HUES6 (cell line): ENCODE data around the gene SLC46A1.
A peak's percentile ranks its signal among the peaks of the same experiment; 100 is the strongest.

Experiments used
- H3K27ac ChIP-seq: 2 replicates; pipeline ENCODE4 v1.7.0; 2013; ENCODE audit warnings: low read depth, mild to moderate bottlenecking, low read length, inconsistent platforms
- H3K27me3 ChIP-seq: 2 replicates; pipeline ENCODE4 v1.6.1; 2013; ENCODE audit warnings: low read length; ENCODE audit not compliant: control insufficient read depth, insufficient read depth
- H3K36me3 ChIP-seq: 2 replicates; pipeline ENCODE4 v1.6.1; 2013; ENCODE audit warnings: low read length; ENCODE audit not compliant: control insufficient read depth, insufficient read depth
- H3K4me1 ChIP-seq: 2 replicates; pipeline ENCODE4 v1.6.1; 2013; ENCODE audit warnings: low read length; ENCODE audit not compliant: control insufficient read depth, insufficient read depth
- H3K4me3 ChIP-seq: 2 replicates; pipeline ENCODE4 v1.5.1; 2013; ENCODE audit warnings: low read depth, low read length
- H3K9ac ChIP-seq: one replicate; pipeline ENCODE4 v1.6.1; 2013; ENCODE audit warnings: mild to moderate bottlenecking, low read length
- H3K9me3 ChIP-seq: 2 replicates; pipeline ENCODE4 v1.6.1; 2013; ENCODE audit warnings: low read depth, low read length; ENCODE audit not compliant: control insufficient read depth, insufficient read depth

SLC46A1 gene

GRCh38 chr17:28421787-28422305 lies 15.8 kb upstream of the SLC46A1 start:
- Histone ChIP-seq H3K9ac (no peak overlapping the region), H3K4me1 (no peaks in the 10 kb centered on the region), H3K4me3 (no peak overlapping the region), H3K9me3 (no peaks in the 10 kb centered on the region), H3K27ac (no peak overlapping the region), H3K36me3 (no peaks in the 10 kb centered on the region), H3K27me3 (peaks cover 7% of the 10 kb centered on the region; the same call in 1 of the 2 replicates)

- H3K27me3 ChIP-seq, result peaks cover 31% of the 10 kb centered on the region
- H3K9ac ChIP-seq, result no peak overlapping the region
- H3K4me1 ChIP-seq, result peaks cover 13% of the 10 kb centered on the region
- H3K36me3 ChIP-seq, result no peaks in the 10 kb centered on the region
- no peak overlapping the region for H3K27ac ChIP-seq
- H3K9me3 ChIP-seq, result no peaks in the 10 kb centered on the region
- no peak overlapping the region for H3K4me3 ChIP-seq
Observed at GRCh38 chr17:28416703-28417311, 10.8 kb upstream of the SLC46A1 start.

DNA sequence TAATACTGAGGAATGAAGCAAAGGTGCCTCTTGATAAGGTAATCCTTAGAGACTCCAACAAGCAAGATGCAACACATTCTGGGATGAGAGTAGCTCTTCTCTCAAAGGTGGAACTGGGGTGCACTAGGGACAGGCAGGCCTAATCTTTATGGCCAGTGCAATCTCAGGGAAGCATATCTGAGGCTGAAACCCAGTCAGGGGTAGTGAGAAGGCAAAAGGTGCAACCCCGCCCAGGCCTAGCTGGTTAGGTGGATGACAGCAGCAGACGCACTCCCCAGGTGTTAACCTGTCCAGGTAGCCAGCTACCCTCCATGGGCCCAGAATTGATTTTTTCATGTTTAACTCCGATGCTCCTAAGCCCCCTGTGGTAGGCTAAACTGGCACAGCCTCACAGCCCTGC lies 9.9 kb upstream of the SLC46A1 start:
- H3K4me1 ChIP-seq, result peaks cover 20% of the 10 kb centered on the region

DNA sequence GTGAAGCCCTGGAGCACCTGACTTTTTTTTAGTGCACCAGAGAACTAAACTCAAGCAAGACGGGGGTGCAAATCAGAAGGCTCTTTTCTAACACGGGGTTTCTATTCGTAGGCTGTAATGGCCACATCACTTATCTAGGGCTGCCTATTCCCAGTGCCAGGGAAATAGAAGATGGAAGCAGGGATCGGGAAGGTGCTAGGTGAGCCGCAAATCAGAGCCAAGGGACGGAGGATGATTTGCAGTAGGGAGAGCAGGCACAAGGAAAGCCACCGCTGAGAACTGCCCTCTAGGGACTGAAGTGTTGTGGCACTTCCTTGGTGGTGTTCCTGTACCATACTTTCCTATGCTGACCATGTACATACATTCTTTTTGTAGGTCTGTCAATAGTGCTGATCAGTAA lies 7.8 kb upstream of the SLC46A1 start:
- Histone ChIP-seq H3K4me3 (no peak overlapping the region), H3K27me3 (peaks cover 35% of the 10 kb centered on the region), H3K27ac (no peak overlapping the region), H3K36me3 (no peaks in the 10 kb centered on the region), H3K4me1 (peaks cover 23% of the 10 kb centered on the region), H3K9me3 (no peaks in the 10 kb centered on the region), H3K9ac (no peak overlapping the region)

More for the DNA sequence above, 9.9 kb upstream of the SLC46A1 start:
- H3K27ac ChIP-seq, result no peak overlapping the region
- peaks cover 33% of the 10 kb centered on the region for H3K27me3 ChIP-seq
- no peak overlapping the region for H3K4me3 ChIP-seq
- H3K9ac ChIP-seq, result no peak overlapping the region
- no peaks in the 10 kb centered on the region for H3K36me3 ChIP-seq
- H3K9me3 ChIP-seq, result no peaks in the 10 kb centered on the region

DNA sequence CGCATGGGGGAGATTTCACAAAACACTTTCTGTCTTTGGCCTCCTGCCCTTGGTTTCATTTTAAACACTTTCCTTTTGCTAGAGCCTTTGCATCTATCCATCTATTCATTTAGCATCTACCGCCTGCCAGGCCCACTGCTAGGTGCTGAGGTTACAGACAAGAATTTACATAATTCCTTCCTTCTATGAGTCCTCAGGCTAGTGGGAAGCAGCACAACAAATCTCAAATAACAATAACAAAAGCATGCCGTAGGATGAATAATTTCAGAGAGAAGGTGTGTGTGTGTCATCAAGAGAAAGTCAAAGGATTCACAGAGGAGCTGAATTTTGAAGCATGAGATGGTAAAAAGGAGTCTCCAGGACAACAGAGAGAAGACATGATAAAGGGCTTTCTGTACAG lies 6.1 kb upstream of the SLC46A1 start:
- Histone ChIP-seq H3K27ac (no peak overlapping the region), H3K4me1 (peaks cover 40% of the 10 kb centered on the region), H3K9ac (no peak overlapping the region), H3K4me3 (no peak overlapping the region), H3K36me3 (no peaks in the 10 kb centered on the region), H3K27me3 (peaks cover 30% of the 10 kb centered on the region), H3K9me3 (no peaks in the 10 kb centered on the region)

DNA sequence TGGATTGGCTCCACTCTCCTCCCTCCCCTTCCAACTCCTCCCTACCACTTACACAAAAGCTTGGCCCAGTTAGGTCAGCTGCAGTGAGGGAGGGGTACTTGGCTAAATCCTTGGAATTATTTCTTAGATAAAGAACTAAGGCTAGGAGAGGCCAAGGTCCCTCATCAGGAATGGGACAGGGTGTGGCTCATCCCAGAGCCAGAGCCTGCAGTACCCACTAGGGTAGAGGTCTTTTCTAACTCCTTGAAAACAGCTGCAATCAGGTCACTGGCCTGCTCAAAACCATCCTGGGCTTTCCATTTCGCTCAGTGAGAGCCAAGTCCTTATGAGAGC lies 1.9 kb upstream of the SLC46A1 start:
- Histone ChIP-seq H3K9ac (peak overlapping the region; percentile 3), H3K4me1 (peaks cover 62% of the 10 kb centered on the region)

DNA sequence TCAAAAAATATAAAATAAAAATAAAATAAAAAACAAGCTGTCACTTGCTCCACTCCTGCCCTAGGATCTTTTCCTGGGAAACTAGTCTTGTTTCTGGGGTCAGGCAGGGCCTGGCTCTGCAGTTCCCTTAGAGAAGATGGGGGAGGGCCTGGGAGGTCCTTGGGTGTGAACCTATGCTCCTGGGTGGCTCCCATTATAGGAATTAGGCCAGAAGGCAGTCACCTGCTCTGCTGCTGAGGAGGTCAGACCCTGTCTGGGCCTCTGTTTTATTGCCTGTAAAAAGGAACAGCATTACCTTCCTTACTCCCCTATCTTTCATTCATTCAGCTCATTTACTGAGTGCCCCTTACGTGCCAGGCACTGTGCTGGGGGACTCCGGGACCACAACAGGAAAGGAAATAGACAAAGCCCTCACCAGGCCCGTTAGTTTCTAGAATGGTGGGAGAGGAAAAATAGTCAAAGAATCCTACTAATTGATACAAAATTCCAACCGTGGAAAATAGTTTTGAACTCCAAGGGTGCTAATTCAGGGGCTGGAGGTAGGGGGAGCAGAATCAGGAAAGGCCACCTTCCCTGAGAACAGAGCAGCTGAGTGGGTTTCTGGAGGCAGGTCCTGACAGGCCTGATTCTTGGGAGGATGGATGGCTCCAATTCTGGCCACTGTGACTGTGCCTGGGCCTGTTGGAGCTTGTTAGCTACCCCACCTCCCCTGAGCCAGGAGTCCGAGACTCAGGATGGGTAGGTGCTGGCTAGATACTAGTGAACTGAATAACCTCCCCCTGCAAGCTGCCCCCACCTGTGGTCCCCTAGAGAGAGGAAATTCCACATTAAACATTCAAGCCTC lies 1.3 kb upstream of the SLC46A1 start:
- H3K27ac ChIP-seq, result no peak overlapping the region
- H3K4me3 ChIP-seq, result peak overlapping the region; percentile 7; the same call in 1 of the 2 replicates
- H3K27me3 ChIP-seq, result peaks cover 31% of the 10 kb centered on the region
- peak overlapping the region; percentile 18 for H3K9ac ChIP-seq
- peaks cover 66% of the 10 kb centered on the region for H3K4me1 ChIP-seq
- no peaks in the 10 kb centered on the region for H3K9me3 ChIP-seq
- H3K36me3 ChIP-seq, result no peaks in the 10 kb centered on the region

More for the DNA sequence above, 1.9 kb upstream of the SLC46A1 start:
- H3K27ac ChIP-seq, result no peak overlapping the region
- peak overlapping the region; percentile 7; the same call in 1 of the 2 replicates for H3K4me3 ChIP-seq
- H3K27me3 ChIP-seq, result peaks cover 27% of the 10 kb centered on the region
- no peaks in the 10 kb centered on the region for H3K9me3 ChIP-seq
- no peaks in the 10 kb centered on the region for H3K36me3 ChIP-seq

GRCh38 chr17:28406473-28406814 lies 432 bp upstream of the SLC46A1 start:
- Histone ChIP-seq H3K9me3 (no peaks in the 10 kb centered on the region), H3K9ac (peak overlapping the region; percentile 47), H3K27ac (no peak overlapping the region), H3K27me3 (peaks cover 36% of the 10 kb centered on the region), H3K36me3 (no peaks in the 10 kb centered on the region), H3K4me3 (peak overlapping the region; percentile 73), H3K4me1 (peaks cover 66% of the 10 kb centered on the region)

DNA sequence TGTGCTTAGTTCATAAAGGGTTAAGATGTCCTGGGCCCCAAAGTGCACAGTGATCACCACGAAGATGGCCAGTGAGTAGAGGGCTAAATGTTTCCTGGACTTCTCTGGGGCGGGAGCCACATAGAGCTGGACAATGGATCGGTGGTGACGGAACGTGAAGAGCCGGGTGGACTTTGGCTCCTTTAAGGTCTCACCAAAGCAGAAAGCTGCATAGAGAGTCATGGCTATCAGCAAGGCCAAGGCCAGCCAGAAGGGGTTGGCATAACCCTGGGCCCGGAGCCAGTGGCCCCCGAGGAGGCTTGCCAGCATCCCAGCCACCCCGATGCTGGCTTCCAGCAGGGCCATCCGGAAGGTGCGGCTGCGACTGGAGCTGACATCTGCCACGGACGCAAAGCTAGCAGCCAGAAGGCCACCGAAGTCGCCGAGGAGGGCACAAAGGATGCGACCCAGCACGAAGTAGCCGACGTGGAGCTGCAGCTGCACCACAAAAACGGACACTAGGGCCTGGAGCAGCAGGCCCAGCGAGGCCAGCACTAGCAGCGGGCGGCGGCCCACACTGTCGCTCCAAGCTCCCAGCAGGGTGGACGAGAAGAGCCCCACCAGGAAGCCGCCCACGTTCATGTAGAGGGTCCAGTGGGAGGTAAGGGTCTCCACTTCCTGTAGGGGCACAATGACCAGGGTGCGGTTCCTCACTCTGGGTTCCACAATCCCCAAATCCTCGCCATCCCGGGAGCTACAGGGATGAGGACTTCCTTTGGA lies 1.0 kb downstream of the SLC46A1 start:
- Histone ChIP-seq H3K4me3 (peak overlapping the region; percentile 73), H3K9me3 (no peaks in the 10 kb centered on the region), H3K4me1 (peaks cover 63% of the 10 kb centered on the region), H3K27ac (no peak overlapping the region; the same call in 1 of the 2 replicates), H3K27me3 (peaks cover 42% of the 10 kb centered on the region), H3K9ac (peak overlapping the region; percentile 59), H3K36me3 (no peaks in the 10 kb centered on the region; the same call in 1 of the 2 replicates)

- Histone ChIP-seq H3K4me3 (no peak overlapping the region; the same call in 1 of the 2 replicates), H3K36me3 (peaks cover 1% of the 10 kb centered on the region; the same call in 1 of the 2 replicates), H3K9ac (no peak overlapping the region), H3K27me3 (peaks cover 43% of the 10 kb centered on the region), H3K9me3 (no peaks in the 10 kb centered on the region), H3K4me1 (peaks cover 62% of the 10 kb centered on the region), H3K27ac (no peak overlapping the region)
Observed at GRCh38 chr17:28404461-28404811, 1.6 kb downstream of the SLC46A1 start.
